Measurements from ENCODE around the gene FGFR1OP2.
"Not testable (repeated sequence)": the region's sequence is repeated elsewhere in the genome, so short reads cannot be mapped to it uniquely, and the experiment has no call there.

The FGFR1OP2 gene

DNA sequence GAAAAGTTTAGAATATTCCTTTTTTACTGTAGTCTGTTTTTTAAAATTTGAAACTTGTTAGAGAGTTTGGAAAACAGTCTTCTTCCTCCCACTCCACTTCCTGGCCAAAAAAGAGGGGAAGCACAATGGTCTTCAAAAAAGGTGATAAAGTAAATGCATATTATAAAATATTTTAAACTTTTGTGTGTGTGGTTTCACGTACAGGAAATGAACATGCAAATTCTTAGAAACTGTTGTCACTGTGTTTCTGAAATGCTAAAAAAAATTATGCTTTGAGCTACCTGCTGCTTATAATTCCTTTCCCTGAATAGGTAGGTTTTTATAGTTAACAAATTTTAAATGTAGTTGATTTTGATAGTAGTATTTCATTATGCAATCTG is 2.9 kb downstream of the FGFR1OP2 start:
- no peak for DNase-seq (ENCODE audit: low read depth)

DNA sequence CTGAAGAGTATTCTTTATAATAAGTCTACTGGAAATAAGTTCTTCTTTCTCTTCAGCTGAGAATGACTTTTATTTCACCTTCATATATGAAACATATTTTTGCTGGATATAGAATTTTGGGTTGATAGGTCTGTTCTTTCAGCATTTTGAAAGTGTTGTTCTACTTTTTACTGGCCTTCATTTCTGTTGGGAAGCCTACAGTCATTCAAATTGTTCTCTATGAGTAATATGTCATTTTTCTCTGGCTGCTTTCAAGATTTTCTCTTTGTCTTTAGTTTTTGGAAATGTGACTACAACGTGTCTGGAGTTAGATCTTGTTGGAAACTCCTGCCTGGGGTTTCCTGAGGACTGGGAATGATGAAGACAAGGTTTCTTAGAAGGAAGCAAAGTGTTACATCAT is 10.0 kb downstream of the FGFR1OP2 start:
- DNase-seq (ENCODE audit: low read depth): no peak

DNA sequence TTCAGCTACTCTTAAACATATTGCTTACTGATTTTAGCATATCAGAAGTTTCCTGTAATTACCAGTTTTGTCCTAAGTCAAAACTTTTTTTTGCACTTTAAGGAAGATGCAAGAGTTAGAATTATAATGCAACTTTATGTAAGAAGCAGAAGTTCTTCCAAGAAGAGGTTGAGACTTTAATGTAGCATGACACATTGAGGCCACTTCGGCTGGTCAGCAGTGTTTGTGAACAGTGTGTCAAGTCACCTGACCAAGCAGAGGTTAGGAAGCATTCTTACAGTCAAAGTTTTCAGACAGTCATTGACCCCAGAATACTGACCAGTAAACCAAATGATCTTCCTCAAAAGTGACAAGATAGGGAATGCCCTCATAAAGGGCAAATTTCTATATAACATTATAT is 15.2 kb downstream of the FGFR1OP2 start:
- no peak for DNase-seq (ENCODE audit: low read depth)

DNA sequence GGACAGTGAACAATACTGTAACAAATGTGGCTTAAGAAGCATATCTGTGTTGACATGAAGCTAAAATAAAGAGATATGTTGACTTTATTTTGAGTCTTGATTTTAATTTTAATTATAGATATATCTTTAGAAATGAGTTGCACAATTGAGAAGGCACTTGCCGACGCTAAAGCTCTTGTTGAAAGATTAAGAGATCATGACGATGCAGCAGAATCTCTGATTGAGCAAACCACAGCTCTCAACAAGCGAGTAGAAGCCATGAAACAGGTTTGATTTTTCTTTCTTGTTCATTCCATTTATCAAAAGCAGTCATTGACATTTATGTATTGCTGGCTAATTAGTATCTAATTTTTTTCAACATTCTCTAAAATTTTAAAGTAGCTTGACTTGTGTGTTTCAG is 15.8 kb downstream of the FGFR1OP2 start:
- no peak for DNase-seq (ENCODE audit: low read depth)

DNA sequence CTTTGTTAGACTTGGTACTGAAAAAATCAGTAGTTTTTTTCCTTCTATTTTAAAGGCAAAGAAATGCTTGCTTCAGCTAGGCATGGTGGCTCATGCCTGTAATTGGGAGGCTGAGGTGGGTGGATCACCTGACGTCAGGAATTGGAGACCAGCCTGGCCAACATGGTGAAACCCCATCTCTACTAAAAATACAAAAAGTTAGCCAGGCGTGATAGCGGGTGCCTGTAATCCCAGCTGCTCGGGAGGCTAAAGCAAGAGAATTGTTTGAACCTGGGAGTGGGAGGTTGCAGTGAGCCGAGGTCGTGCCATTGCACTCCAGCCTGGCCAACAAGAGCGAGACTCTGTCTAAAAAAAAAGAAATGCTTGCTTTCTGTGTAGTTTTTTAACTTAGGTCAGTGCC is 23.1 kb downstream of the FGFR1OP2 start:
- not testable (repeated sequence) for DNase-seq (ENCODE audit: low read depth)

DNA sequence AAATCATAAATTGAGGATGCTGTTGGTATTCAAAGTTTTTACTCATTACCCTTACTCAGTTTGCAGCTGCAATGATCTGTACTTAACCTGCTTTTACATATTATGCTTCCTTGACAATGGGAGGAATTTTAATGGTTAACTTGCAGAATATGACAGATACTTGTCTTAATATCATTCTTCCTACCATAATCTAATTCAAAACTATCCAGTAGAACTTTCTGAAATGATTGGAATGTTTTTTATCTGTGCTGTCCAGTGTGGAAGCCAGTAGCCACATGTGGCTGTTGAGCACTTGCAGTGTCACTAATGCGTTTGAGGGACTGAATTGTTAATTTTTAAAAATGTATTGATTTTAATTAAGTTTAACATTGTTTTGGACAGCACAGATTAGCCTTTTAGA is 23.5 kb downstream of the FGFR1OP2 start:
- no peak for DNase-seq (ENCODE audit: low read depth)

DNA sequence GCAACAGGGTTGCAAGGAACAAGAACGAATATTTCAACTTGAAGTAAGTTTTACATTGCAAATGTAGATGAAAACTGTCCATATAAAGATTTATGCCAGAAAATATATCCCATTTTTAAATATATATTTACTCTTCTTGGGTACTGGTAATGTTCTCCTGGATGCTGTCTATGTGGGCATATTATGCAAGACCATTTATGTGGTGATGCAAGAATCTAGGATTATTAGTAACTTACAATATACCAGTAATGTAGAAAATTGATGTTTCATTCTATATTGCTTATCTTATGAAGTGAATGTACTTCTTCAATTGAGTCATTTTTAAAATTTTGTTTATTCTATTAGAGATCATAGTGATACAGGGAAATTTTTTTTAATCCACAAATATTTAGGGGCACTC is 25.1 kb downstream of the FGFR1OP2 start:
- DNase-seq (ENCODE audit: low read depth): no peak

DNA sequence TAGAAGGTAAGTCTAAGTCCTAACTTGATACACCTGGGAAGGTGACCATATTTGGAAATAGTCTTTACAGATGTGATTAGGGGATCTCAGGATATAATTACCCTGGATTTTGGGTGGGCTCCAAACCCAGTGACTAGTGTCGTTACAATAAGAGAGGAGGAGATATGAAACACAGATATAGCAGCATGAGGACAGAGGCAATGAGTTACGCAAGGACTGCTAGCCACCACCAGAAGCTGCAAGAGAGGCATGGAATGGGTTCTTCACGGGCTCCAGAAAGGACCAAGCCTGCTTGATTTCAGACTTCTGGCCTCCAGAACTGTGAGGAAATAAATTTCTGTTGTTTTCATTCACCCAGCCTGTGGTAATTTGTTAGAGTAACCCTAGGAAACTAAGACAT is 28.6 kb downstream of the FGFR1OP2 start:
- DNase-seq (ENCODE audit: low read depth): no peak

DNA sequence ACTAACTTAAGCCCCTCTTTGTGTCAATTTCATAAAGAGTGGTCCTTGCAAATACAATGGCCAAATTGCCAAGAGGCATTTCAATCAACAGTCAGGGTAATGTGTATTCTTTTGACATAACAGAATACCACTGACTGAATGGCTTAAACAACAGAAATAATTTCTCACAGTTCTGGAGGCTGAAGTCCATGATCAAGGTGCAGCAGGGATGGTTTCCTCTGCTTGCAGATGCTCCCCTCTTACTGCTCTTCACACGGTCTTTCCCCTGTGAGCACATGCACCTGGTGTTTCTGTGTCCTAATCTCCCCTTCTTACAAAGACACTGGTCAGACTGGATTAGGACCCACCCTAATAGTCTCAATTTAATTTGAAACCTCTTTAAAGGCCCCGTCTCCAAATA is 31.9 kb downstream of the FGFR1OP2 start:
- no peak for DNase-seq (ENCODE audit: low read depth)

DNA sequence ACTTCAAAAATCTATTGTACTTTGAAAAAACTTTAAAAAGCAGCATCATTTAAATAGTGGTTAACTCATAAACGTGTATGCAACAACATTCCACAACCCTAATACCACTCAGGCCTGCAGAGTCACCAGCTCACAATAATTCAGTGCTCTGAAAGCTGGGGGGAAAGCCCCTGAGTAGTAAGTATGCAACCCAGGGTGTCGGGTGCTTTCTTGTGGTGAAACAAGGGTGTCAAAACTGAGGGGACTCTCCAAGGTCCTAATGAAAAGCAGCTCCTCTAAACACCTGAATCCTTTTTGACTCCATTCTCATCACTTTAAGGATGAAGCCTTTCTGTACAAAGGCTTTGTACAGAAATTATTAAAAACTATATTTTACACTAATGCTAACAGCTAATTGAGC is 33.7 kb downstream of the FGFR1OP2 start:
- peak; percentile 56 for DNase-seq (ENCODE audit: low read depth)

DNA sequence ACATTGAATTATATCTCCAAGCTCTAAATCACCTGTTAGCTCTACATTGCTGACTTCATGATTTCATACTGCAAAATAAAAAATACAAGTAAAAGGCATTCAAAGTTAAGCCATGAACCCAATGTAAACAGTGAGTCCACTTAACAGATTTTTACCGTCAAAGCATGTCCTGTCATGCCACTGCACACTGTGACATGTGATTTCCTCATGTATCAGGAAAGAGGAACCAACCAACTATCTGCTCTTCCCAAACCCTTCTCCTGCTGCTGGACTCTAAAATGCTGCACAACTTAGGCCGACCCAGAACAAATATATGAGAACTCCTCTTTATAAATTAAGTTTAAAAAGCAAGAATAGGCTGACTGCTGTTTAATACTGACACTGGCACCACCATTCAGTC is 38.4 kb downstream of the FGFR1OP2 start:
- no peak for DNase-seq (ENCODE audit: low read depth)

DNA sequence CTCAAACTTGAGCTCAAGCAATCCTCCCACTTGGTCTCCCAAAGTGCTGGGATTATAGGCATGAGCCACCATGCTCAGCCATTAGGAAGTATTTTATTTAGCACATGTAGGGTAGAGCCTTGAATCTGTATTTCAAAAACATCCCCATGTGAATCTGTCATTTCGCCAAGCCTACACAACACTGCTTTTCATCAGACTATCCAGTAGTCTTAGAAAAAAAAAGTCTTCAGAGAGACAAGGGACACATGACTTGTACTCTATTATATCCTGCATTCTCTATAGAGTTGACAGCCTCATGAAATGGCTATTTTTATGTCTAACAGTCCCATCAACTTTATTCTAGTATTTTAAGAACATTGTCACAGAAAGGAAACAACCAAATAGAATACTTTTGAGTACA is 40.5 kb downstream of the FGFR1OP2 start:
- DNase-seq (ENCODE audit: low read depth): no peak

DNA sequence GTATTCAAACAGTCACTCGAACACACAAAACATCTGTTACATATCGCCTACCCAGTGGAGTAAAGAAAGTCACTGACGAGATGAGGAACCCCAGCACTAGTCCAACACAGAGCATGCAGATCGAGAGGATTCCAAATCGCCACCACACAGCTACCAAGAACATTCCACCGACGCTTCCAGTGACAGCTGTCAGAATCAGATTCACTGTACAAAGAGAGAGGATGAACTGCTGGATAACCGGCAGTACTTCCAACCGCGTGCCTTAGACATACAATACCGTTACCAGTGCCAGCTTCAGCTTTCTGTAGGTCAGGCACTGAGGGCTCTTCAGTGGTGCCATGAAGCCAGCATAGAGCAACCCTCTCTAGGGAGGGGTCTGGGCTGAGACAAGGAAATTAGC is 41.5 kb downstream of the FGFR1OP2 start:
- no peak for DNase-seq (ENCODE audit: low read depth)

DNA sequence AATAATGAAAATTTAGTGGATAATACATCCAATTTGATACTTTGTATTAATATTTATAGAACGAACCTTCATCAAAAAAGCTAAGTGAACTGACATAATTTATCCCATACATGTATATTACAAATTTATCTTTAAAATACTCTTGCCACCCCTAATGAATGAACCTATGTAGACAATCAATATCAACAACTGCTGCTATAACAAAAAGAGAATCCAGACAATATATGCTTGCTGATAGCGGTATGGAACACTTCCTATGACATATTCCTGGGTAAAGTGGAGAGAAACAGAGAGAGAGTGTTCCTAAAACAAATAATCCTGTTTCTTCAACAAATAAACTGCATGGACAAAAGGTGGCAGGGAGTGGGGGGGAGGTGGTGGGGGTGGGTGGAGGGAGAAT is 44.6 kb downstream of the FGFR1OP2 start:
- DNase-seq (ENCODE audit: low read depth): no peak

DNA sequence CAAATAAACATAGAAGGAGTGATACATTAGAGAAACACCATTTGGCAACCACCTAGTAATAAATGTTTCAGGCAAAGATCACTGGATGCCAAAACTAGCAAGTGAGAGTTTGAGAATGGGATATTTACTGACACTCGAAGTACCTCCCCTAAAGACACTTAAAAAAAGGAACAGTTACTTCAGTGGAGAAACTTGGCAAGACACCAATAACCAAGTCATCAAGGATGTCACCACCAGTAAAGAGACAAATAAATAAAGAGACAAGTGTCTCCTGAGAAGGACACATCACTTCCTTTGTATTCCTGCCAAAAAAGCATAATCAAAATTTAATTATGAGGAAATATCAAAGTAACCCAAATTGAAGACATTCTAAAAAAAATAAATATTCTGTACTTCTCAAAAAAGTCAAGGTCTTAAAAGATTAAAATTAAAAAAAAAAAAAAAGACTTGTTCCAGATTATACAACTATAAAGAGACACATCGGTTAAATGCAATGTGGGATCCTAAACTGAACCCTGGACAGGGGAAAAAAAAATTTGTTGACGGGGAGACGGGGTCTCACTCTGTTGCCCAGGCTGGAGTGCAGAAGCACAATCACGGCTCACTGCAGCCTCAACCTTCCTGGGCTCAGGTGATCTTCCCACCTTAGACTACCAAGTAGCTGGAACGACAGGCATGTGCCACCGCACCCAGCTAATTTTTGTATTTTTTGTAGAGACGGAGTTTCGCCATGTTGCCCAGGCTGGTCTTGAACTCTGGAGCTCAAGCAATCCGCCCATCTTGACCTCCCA is 49.6 kb downstream of the FGFR1OP2 start:
- DNase-seq (ENCODE audit: low read depth): no peak

DNA sequence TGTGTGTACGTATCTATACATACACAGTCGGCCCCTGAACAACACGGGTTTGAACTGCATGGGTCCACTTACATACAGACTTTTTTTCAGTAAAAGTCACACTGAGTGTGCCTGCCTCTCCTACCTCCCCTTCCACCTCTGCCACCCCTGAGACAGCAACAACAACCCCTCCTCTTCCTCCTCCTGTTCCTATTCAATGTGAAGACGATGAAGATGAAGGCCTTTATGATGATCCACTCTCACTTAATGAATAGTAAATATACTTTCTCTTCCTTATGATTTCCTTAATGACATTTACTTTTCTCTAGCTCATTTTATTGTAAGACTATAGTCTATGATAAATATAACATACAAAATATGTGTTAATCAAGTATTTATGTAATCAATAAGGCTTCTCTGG is 50.4 kb downstream of the FGFR1OP2 start:
- DNase-seq (ENCODE audit: low read depth): no peak

DNA sequence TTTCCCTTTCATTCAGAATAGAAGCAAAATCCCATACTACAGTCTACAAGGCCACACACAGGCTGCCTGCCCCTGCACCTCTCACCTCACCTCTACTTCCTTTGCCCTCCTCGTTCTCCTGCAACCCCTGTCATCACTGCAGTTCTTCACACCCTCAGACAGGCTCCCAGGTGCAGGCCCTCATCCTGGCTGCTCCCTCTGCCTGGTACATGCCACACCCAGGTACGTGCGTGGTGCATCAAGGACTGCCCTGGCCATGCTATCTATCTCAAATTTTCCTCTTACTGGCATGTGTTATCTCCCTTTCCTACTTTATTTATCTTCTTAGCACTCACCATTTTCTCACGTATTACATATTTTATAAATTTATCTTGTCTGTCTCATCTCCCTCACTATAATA is 51.6 kb downstream of the FGFR1OP2 start:
- no peak for DNase-seq (ENCODE audit: low read depth)

DNA sequence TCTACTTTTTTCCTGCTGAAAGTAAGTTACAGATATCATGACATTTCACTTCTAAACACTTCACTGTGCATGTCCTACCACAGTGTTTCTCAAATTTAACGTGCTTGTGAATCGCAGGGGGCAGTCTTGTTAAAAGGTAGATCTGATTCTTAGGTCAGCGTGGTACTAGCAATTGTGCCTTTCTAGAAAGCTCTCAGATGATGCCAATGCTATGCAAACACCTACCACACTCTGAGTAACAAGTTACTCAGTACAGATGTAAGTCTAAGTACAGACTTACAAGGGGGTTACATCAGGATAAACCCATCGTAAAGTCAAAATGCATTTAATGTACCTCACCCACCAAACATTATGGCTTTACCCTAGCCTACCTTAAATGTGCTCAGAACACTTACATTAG is 53.6 kb downstream of the FGFR1OP2 start:
- no peak for DNase-seq (ENCODE audit: low read depth)

DNA sequence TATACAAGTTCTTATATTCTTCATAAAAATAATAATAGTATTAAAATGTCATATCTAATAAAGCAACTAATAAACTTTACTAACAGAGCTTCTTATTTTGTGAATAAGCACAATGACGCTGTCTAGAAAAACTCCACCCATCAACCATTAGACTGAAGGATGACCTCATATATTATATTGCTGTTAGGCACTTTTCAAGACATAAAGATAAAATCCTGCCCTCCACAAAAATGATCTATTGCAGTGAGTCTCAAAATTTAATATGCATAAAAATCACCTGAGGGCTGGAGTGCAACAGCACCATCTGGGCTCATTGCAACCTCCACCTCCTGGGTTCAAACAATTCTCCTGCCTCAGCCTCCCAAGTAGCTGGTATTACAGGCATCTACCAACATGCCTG is 55.8 kb downstream of the FGFR1OP2 start:
- no peak for DNase-seq (ENCODE audit: low read depth)

DNA sequence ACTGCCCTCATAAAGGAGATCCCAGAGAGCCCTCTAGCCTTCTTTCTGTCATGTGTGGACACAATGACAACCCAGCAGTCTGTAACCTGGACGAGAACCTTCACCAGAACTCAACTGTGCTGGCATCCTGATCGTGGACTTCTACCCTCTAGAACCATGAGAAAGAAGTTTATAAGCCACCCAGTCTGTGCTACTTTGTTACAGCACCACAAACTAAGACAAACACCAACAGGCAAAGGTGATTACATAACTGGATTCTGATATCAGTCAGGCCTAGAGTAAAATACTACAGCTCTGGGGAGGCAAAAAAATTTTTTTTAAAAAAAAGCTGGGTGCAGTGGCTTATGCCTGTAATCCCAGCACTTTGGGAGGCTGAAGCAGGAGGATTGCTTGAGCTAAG is 57.4 kb downstream of the FGFR1OP2 start:
- no peak for DNase-seq (ENCODE audit: low read depth)

DNA sequence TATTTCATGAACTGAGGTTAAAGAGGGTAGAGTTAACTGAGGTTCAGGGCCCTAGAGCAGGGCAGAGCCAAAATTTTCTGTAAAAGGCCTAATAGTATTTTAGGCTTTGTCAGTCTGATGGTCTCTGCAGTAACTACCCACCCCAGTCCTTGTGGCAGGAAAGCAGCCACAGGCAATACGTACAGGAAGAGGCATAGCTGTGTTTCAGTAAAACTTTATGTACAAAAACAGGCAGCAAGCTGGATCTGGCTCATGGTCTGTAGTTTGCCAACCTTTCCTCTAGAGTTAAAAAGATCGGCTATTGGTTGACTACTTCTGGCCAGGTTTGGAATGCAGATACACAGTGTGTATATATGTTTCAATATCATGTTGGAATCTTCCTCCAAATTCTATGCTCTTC is 58.7 kb downstream of the FGFR1OP2 start:
- DNase-seq (ENCODE audit: low read depth): no peak

DNA sequence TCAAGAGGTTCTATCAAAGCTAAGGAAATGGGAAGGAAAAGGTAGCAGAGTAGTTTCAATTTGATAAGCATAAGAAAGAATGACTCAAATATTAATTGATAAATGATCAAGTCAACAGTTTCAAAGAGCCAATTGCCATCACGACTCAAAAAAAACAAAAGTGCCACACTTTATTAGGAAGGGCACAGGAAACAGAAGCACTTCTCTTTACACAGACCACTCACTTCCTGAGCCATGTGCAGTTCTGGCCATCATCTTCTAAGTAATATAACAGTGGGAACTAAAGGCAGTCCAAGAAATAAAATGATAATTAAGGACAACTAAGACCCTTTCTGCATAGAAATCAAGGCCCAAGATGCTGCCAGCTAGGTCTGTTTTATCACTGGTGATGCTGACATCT is 62.7 kb downstream of the FGFR1OP2 start:
- DNase-seq (ENCODE audit: low read depth): no peak

DNA sequence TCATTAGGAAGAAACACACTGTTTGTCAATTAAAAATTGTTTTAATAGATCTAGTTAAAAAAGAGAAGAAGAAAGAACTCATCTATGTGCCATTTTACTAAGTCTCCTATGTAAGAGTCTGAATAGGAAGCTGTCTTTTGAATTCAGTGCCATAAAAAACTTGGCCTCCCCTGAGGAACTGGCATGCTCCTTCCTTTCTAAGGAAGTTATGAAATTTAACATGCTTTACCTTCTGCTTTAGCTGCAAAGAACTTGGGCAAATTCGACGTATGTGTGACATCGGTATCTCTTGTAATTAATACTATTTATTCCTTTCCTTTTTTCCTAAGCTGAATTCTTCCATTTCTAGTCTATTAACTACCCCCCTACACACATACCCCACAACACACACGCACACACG is 63.4 kb downstream of the FGFR1OP2 start:
- no peak for DNase-seq (ENCODE audit: low read depth)

DNA sequence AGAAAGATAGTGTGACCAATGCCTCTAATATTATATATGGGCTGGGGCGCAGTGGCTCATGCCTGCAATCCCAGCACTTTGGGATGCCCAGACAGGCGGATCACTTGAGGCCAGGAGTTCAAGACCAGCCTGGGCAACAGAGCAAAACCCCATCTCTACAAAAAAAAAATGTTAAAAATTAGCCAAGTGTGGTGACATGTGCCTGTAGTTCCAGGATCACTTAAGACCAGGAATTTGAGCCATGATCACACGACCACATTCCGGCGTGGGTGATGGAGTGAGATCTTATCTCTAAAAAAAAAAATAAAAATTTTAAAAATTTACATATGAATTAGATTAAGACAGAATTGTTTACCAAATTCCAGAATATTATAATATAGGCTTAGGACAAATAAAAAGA is 63.9 kb downstream of the FGFR1OP2 start:
- DNase-seq (ENCODE audit: low read depth): no peak
